Measurements from ENCODE around the gene MGMT. TPM values are rescaled to one million over a fixed set of nuclear protein-coding genes. Genes with fewer than 3 reads are reported as not detected.

MGMT gene
- total and polyA plus RNA-seq, 4 donors, result 28.2 to 79.1 (median 46.0) TPM

DNA sequence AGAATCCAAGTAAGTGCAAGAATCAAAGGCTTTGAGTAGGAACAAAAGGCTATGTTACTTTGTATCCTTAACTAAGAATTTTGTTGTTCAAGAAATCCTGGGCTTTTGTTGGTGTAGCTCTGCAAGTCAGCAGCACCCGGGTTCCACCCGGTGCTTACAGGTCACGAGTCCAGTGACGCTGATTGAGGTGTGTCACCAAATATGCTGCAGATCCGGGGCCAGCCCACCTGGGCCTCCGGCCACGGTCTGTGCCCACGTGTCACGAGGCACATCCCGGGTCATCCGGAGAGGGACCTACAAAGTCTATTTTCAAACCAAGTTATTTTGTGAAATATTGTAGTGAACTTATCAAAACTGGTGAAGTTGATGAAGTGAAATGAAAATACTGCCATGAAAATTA is 103.1 kb downstream of the MGMT start:
- H3K27me3 ChIP-seq (ENCODE audit: control insufficient read depth in 4 of 4, insufficient read depth in 4 of 4, low read length in 3 of 4), result no peaks in the 10 kb centered on the region
- H3K9ac ChIP-seq (ENCODE audit: low read depth in 1 of 2, low read length in 2 of 2), result no peak overlapping the region
- no peaks in the 10 kb centered on the region for H3K9me3 ChIP-seq (ENCODE audit: control insufficient read depth in 4 of 4, low read length in 3 of 4)
- TF ChIP-seq YY1 (IDR thresholded peaks at IDR 0.05) (no peak), SP1 (IDR thresholded peaks at IDR 0.05) (no peak), HNF4A (conservative IDR thresholded peaks at IDR 0.05) (no peak), FOXA1 (IDR thresholded peaks at IDR 0.05) (no peak), NR2F2 (IDR thresholded peaks at IDR 0.05) (no peak), TAF1 (conservative IDR thresholded peaks at IDR 0.05) (no peak), RXRA (IDR thresholded peaks at IDR 0.05) (no peak)
- TF ChIP-seq, protein P1, sequence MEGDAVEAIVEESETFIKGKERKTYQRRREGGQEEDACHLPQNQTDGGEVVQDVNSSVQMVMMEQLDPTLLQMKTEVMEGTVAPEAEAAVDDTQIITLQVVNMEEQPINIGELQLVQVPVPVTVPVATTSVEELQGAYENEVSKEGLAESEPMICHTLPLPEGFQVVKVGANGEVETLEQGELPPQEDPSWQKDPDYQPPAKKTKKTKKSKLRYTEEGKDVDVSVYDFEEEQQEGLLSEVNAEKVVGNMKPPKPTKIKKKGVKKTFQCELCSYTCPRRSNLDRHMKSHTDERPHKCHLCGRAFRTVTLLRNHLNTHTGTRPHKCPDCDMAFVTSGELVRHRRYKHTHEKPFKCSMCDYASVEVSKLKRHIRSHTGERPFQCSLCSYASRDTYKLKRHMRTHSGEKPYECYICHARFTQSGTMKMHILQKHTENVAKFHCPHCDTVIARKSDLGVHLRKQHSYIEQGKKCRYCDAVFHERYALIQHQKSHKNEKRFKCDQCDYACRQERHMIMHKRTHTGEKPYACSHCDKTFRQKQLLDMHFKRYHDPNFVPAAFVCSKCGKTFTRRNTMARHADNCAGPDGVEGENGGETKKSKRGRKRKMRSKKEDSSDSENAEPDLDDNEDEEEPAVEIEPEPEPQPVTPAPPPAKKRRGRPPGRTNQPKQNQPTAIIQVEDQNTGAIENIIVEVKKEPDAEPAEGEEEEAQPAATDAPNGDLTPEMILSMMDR (IDR thresholded peaks at IDR 0.05; ENCODE audit: low read depth, low read length, missing input control), result no peak
- DNase-seq (ENCODE audit: low spot score), result no peak
- H3K4me1 ChIP-seq (ENCODE audit: control insufficient read depth in 4 of 4, insufficient read depth in 4 of 4, low read length in 3 of 4), result no peaks in the 10 kb centered on the region
- H3K27ac ChIP-seq (ENCODE audit: low read depth in 1 of 2, low read length in 2 of 2), result no peak overlapping the region
- peaks cover 0 to 4% (median 2%) of the 10 kb centered on the region in 4 donors for H3K36me3 ChIP-seq (ENCODE audit: control insufficient read depth in 4 of 4, insufficient read depth in 3 of 4, low read depth in 1 of 4, low read length in 3 of 4)
- H3K4me3 ChIP-seq (ENCODE audit: low read depth in 1 of 3, low read length in 3 of 3), result no peak overlapping the region
- WGBS, result 87% methylated on average over 11 of the region's 11 CpGs

DNA sequence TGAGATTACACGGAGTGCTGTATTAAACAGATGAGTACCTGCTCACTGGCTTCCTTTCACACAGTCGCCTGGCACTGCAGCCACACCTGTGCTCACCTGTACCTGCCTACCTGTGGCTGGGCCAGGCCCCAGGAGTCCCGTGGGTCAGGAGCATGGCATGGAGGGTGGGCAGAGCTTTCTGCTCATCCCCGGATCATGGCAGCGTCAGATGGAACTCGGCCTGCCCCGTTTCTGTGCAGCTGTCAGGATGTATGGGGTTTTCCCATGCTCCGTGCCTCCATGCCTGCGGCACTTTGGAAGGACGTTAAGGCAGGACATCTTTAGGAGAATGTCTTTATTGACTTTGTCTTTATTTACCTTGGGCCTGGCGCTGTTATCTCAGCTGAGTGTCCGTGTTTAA is 112.2 kb downstream of the MGMT start:
- H3K27me3 ChIP-seq (ENCODE audit: control insufficient read depth in 4 of 4, insufficient read depth in 4 of 4, low read length in 3 of 4), result no peaks in the 10 kb centered on the region
- H3K27ac ChIP-seq (ENCODE audit: low read depth in 1 of 2, low read length in 2 of 2), result no peak overlapping the region
- no peak for DNase-seq (ENCODE audit: low spot score)
- WGBS, result 81% methylated on average over 12 of the region's 12 CpGs
- TF ChIP-seq HNF4A (conservative IDR thresholded peaks at IDR 0.05), result no peak
- TF ChIP-seq SP1 (IDR thresholded peaks at IDR 0.05), result no peak
- TF ChIP-seq TAF1 (conservative IDR thresholded peaks at IDR 0.05), result no peak
- TF ChIP-seq HNF4G (IDR thresholded peaks at IDR 0.05), result no peak
- TF ChIP-seq RAD21 (IDR thresholded peaks at IDR 0.05), result no peak
- TF ChIP-seq FOXA2 (IDR thresholded peaks at IDR 0.05), result no peak
- TF ChIP-seq, protein P2, sequence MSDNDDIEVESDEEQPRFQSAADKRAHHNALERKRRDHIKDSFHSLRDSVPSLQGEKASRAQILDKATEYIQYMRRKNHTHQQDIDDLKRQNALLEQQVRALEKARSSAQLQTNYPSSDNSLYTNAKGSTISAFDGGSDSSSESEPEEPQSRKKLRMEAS (IDR thresholded peaks at IDR 0.05), result no peak
- no peak for TF ChIP-seq NR2F2 (IDR thresholded peaks at IDR 0.05)
- TF ChIP-seq GABPA (IDR thresholded peaks at IDR 0.05 in 1 of 2, conservative IDR thresholded peaks at IDR 0.05 in 1 of 2), result no peak
- TF ChIP-seq YY1 (IDR thresholded peaks at IDR 0.05), result no peak
- TF ChIP-seq, protein P1 (IDR thresholded peaks at IDR 0.05; ENCODE audit: low read depth, low read length, missing input control), result no peak
- TF ChIP-seq, protein P3, sequence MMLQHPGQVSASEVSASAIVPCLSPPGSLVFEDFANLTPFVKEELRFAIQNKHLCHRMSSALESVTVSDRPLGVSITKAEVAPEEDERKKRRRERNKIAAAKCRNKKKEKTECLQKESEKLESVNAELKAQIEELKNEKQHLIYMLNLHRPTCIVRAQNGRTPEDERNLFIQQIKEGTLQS (IDR thresholded peaks at IDR 0.05), result no peak
- TF ChIP-seq FOXA1 (IDR thresholded peaks at IDR 0.05), result no peak
- TF ChIP-seq, protein P4, sequence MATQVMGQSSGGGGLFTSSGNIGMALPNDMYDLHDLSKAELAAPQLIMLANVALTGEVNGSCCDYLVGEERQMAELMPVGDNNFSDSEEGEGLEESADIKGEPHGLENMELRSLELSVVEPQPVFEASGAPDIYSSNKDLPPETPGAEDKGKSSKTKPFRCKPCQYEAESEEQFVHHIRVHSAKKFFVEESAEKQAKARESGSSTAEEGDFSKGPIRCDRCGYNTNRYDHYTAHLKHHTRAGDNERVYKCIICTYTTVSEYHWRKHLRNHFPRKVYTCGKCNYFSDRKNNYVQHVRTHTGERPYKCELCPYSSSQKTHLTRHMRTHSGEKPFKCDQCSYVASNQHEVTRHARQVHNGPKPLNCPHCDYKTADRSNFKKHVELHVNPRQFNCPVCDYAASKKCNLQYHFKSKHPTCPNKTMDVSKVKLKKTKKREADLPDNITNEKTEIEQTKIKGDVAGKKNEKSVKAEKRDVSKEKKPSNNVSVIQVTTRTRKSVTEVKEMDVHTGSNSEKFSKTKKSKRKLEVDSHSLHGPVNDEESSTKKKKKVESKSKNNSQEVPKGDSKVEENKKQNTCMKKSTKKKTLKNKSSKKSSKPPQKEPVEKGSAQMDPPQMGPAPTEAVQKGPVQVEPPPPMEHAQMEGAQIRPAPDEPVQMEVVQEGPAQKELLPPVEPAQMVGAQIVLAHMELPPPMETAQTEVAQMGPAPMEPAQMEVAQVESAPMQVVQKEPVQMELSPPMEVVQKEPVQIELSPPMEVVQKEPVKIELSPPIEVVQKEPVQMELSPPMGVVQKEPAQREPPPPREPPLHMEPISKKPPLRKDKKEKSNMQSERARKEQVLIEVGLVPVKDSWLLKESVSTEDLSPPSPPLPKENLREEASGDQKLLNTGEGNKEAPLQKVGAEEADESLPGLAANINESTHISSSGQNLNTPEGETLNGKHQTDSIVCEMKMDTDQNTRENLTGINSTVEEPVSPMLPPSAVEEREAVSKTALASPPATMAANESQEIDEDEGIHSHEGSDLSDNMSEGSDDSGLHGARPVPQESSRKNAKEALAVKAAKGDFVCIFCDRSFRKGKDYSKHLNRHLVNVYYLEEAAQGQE (IDR thresholded peaks at IDR 0.05), result no peak
- no peak for TF ChIP-seq EGR1 (IDR thresholded peaks at IDR 0.05; ENCODE audit: low read depth in 2 of 2)
- TF ChIP-seq, protein P5, sequence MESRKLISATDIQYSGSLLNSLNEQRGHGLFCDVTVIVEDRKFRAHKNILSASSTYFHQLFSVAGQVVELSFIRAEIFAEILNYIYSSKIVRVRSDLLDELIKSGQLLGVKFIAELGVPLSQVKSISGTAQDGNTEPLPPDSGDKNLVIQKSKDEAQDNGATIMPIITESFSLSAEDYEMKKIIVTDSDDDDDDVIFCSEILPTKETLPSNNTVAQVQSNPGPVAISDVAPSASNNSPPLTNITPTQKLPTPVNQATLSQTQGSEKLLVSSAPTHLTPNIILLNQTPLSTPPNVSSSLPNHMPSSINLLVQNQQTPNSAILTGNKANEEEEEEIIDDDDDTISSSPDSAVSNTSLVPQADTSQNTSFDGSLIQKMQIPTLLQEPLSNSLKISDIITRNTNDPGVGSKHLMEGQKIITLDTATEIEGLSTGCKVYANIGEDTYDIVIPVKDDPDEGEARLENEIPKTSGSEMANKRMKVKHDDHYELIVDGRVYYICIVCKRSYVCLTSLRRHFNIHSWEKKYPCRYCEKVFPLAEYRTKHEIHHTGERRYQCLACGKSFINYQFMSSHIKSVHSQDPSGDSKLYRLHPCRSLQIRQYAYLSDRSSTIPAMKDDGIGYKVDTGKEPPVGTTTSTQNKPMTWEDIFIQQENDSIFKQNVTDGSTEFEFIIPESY (IDR thresholded peaks at IDR 0.05), result no peak
- no peak for TF ChIP-seq JUND (IDR thresholded peaks at IDR 0.05)
- no peak for TF ChIP-seq RXRA (IDR thresholded peaks at IDR 0.05)
- no peaks in the 10 kb centered on the region for H3K4me1 ChIP-seq (ENCODE audit: control insufficient read depth in 4 of 4, insufficient read depth in 4 of 4, low read length in 3 of 4)
- no peak overlapping the region for H3K9ac ChIP-seq (ENCODE audit: low read depth in 1 of 2, low read length in 2 of 2)
- H3K36me3 ChIP-seq (ENCODE audit: control insufficient read depth in 4 of 4, insufficient read depth in 3 of 4, low read depth in 1 of 4, low read length in 3 of 4), result no peaks in the 10 kb centered on the region
- no peaks in the 10 kb centered on the region for H3K9me3 ChIP-seq (ENCODE audit: control insufficient read depth in 4 of 4, low read length in 3 of 4)
- H3K4me3 ChIP-seq (ENCODE audit: low read depth in 1 of 3, low read length in 3 of 3), result no peak overlapping the region

Measured in liver (tissue), 9 donors.